Activated B cell treated with CpG ODN at 0.5 μM for 24 hours (primary cell): ENCODE results near the gene GOLT1A. TPM values are rescaled to one million over a fixed set of nuclear protein-coding genes. Genes with fewer than 3 reads are reported as not detected.

Experiments used
- ATAC-seq: fragments of 200-7000 bp; cut with Tn5 transposase; one replicate; pipeline ENCODE4 v1.10.0; 2021; ENCODE audit warnings: low read depth, mild to moderate bottlenecking, moderate library complexity
- CTCF ChIA-PET: fragments of 350-600 bp; sonication (Branson Sonifier 250); formaldehyde crosslinking; loops from one replicate; lab custom pipeline; 2021; ENCODE audit warnings: antibody characterized with exemption; lab: Charles Lee
- POLR2A ChIA-PET: fragments of 350-600 bp; sonication (Branson Sonifier 250); formaldehyde crosslinking; loops from one replicate; lab custom pipeline; 2021; ENCODE audit warnings: antibody characterized with exemption; lab: Charles Lee
- DNase-seq: peaks from one replicate; pipeline ENCODE4 v3.0.0; 2022
- H3K27ac Mint-ChIP-seq: one replicate; pipeline ENCODE4 v1.8.0; 2020; ENCODE audit warnings: mixed read lengths
- H3K27me3 Mint-ChIP-seq: one replicate; pipeline ENCODE4 v1.8.0; 2021; ENCODE audit warnings: mixed read lengths
- H3K36me3 Mint-ChIP-seq: one replicate; pipeline ENCODE4 v1.8.0; 2021; ENCODE audit warnings: low read depth, mixed read lengths
- H3K4me1 Mint-ChIP-seq: one replicate; pipeline ENCODE4 v1.8.0; 2021; ENCODE audit warnings: mixed read lengths
- H3K4me3 Mint-ChIP-seq: one replicate; pipeline ENCODE4 v1.8.0; 2020; ENCODE audit warnings: mild to moderate bottlenecking, mixed read lengths
- H3K9me3 Mint-ChIP-seq: one replicate; pipeline ENCODE4 v1.8.0; 2020; ENCODE audit warnings: mixed read lengths
- intact Hi-C: fragments of 100-400 bp; cut with micrococcal nuclease; formaldehyde crosslinking; loops from one replicate; pipeline ENCODE4 v1.15.1; 2024
- total RNA-seq: library from RNA; stranded (reverse); gene quantifications from 2 replicates; pipeline ENCODE4 v1.2.3, GENCODE V29; 2022
- TF ChIP-seq, protein P1 (sequence below): fragments of 200-600 bp; IDR thresholded peaks from one replicate; pipeline ENCODE4 v1.8.0; 2022; ENCODE audit warnings: antibody characterized with exemption, mild to moderate bottlenecking

Gene GOLT1A
- total RNA-seq, 1 donor from 2014 or later, result not detected

DNA sequence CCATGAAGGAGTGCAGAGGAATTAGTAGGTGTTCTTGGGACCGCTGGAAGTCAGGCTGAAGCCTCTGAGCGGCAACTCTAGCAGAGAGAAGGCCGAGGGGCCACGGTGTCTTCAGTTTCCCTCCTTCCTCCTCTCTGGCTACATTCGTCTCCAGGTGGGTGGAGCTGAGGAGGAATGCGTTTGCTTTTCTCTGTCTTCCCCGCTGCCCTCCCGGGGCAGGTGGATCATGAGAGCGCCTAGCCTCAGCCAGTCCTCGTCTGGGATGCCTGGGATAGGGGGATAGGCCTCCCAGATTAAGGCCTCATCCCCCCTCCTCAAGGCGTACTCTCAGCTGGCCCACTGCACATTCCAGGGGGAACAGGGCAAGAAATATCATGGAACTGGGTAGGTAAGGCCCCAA is 7.5 kb upstream of the GOLT1A start:
- Mint-ChIP-seq H3K9me3 (no peaks in the 10 kb centered on the region), H3K4me1 (no peaks in the 10 kb centered on the region), H3K27me3 (peaks cover 1% of the 10 kb centered on the region), H3K4me3 (no peak overlapping the region), H3K36me3 (no peaks in the 10 kb centered on the region), H3K27ac (no peak overlapping the region)
- ChIA-PET POLR2A (interaction anchor here (0.5 kb wide), 1 partner anchor 154 kb away, joined by 5 read pairs; no protein-coding TSS in a partner anchor), CTCF (no interaction called here)
- TF ChIP-seq, protein P1, sequence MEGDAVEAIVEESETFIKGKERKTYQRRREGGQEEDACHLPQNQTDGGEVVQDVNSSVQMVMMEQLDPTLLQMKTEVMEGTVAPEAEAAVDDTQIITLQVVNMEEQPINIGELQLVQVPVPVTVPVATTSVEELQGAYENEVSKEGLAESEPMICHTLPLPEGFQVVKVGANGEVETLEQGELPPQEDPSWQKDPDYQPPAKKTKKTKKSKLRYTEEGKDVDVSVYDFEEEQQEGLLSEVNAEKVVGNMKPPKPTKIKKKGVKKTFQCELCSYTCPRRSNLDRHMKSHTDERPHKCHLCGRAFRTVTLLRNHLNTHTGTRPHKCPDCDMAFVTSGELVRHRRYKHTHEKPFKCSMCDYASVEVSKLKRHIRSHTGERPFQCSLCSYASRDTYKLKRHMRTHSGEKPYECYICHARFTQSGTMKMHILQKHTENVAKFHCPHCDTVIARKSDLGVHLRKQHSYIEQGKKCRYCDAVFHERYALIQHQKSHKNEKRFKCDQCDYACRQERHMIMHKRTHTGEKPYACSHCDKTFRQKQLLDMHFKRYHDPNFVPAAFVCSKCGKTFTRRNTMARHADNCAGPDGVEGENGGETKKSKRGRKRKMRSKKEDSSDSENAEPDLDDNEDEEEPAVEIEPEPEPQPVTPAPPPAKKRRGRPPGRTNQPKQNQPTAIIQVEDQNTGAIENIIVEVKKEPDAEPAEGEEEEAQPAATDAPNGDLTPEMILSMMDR, result no peak
- ATAC-seq (no peak), DNase-seq (no peak)
- intact Hi-C loops, result no loop called here

DNA sequence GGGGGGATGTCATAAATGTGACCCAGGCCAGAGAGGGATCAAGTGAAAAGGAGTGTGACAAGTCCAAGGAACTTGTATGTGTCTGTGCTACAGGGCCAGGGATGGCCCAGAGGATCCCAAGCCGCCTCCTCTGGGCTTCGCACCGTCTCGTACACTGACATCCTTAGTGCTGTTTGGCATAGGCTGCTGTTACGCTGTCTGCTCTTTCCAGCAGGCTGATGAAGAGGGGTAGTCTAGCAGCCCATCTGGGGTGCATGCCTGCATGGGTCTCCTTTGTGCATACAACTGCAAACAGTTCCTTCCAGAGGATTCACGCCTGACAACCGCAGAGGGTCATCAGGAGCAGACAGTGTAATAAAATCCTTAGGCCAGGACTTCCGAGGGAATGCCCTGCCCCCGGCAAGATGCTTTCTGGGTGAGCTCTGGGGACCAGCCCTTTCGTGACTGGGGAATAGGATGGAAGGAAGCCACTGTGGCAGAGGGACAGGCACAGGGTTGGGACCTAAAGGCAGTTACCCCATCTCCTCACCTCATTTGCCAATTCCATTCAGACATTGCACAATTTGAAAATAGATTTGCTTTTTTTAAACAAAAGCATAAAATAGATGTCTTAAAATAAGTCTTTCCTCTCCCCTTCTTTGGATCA is 6.3 kb upstream of the GOLT1A start:
- ChIA-PET CTCF (no interaction called here), POLR2A (no interaction called here)
- Mint-ChIP-seq H3K9me3 (no peaks in the 10 kb centered on the region), H3K36me3 (no peaks in the 10 kb centered on the region), H3K27ac (no peak overlapping the region), H3K27me3 (peaks cover 1% of the 10 kb centered on the region), H3K4me3 (no peak overlapping the region), H3K4me1 (no peaks in the 10 kb centered on the region)
- intact Hi-C loops, result no loop called here
- ATAC-seq, result no peak
- no peak for DNase-seq
- TF ChIP-seq, protein P1, result no peak

DNA sequence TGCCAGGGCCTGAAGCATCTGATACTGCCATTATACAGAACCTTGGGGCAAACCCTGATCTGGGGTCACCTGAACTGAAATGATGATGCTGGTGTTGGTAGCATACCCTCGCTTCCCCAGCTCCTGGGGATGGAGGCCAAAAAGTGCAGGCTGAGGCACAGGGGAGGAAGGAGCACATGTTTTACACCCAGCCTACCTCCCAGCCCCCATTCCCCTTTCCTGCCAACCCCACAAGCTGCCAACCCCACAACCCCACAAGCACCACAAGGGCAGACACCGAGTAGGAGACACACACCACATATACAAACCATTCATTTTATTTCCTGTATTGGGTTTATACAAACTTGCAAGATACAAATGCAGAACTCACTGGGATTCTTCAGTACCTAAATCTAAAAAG is 4.8 kb upstream of the GOLT1A start:
- no peak for ATAC-seq
- intact Hi-C loops, result no loop called here
- TF ChIP-seq, protein P1, result no peak
- Mint-ChIP-seq H3K27me3 (peaks cover 5% of the 10 kb centered on the region), H3K4me1 (peaks cover 8% of the 10 kb centered on the region), H3K4me3 (no peak overlapping the region), H3K36me3 (no peaks in the 10 kb centered on the region), H3K27ac (no peak overlapping the region), H3K9me3 (no peaks in the 10 kb centered on the region)
- CTCF ChIA-PET, result interaction anchor here (0.7 to 1.3 kb wide), 2 partner anchors 8 to 180 kb away, joined by 3 read pairs; no protein-coding TSS in a partner anchor
- POLR2A ChIA-PET, result no interaction called here
- DNase-seq, result no peak

DNA sequence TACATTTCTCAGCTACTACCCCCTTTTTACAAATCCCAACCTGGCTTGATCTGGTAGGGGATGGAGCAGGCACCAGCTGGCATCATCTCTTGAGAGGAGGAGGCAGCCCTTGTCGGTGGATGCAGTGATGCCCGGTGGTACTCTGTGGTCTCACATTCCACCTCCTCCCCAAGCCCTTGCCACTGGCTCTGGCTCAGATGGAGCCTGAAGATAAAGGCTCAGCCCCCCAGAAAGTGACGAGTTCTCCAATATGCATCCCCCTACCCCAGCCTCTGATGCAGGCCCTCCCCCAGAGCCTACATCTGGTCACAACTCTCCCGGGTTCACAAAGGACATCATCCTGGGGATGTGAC is 3.8 kb upstream of the GOLT1A start:
- Mint-ChIP-seq H3K27ac (no peak overlapping the region), H3K27me3 (peaks cover 5% of the 10 kb centered on the region), H3K9me3 (no peaks in the 10 kb centered on the region), H3K36me3 (no peaks in the 10 kb centered on the region), H3K4me3 (no peak overlapping the region), H3K4me1 (peaks cover 11% of the 10 kb centered on the region)
- ChIA-PET CTCF (interaction anchor here (0.7 kb wide), 1 partner anchor 181 kb away, joined by 3 read pairs; no protein-coding TSS in a partner anchor), POLR2A (no interaction called here)
- TF ChIP-seq, protein P1, result no peak
- intact Hi-C loops, result no loop called here
- no peak for DNase-seq
- ATAC-seq, result no peak

DNA sequence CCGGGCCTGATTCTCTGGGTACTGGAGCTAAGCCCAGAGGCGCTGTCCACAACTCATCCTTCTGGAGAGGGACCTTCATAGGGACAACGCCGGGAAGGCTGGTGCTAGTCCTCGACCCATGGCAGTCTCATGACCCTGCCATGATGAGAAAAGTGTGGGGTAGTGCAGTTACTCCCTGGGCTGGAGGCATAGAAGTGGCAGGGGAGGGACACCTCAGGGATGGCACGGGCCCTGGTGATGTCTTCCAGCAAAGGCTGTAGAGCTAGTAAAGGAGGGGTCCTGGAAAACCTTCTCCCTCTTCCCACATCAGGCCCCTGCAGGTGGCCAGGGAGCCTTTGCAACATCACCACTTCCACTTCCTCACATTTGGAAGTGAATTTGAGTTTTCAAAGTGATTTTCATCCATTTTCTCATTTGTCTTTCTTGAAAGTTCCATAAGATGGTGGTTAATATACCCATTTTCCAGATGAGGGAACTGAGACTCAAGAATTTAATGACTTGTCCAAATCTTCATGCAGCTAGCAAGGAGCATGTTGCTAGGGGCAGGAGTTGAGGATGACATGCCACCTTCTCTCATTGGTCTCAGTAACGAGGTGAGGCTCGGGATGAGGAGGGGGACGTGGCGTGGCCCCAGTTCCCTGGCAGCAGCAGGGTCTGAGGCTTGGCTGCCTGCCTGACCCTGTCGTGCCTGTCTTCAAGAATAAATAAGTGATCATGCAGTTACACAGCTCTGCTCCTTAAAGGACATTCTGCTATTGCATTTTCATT is 3.3 kb upstream of the GOLT1A start:
- ATAC-seq (no peak), DNase-seq (no peak)
- CTCF ChIA-PET, result interaction anchor here (2.5 kb wide), 1 partner anchor 10 kb away, joined by 11 read pairs; no protein-coding TSS in a partner anchor
- intact Hi-C loops, result no loop called here
- Mint-ChIP-seq H3K27me3 (peaks cover 5% of the 10 kb centered on the region), H3K36me3 (no peaks in the 10 kb centered on the region), H3K27ac (no peak overlapping the region), H3K4me1 (peaks cover 11% of the 10 kb centered on the region), H3K9me3 (no peaks in the 10 kb centered on the region), H3K4me3 (no peak overlapping the region)
- POLR2A ChIA-PET, result no interaction called here
- TF ChIP-seq, protein P1, result no peak
